WTC11 (cell line): Measurements from ENCODE around the gene CHST13. TPM values are rescaled to one million over a fixed set of nuclear protein-coding genes. Genes with fewer than 3 reads are reported as not detected.

Source experiments
- ATAC-seq: fragments of 200-7000 bp; cut with Tn5 transposase; 2 replicates; pipeline ENCODE4 v1.10.0; 2021; ENCODE audit warnings: mild to moderate bottlenecking, moderate library complexity
- CTCF ChIA-PET: fragments of 300-600 bp; sonication (Branson Sonifier 250); formaldehyde crosslinking; loops from one replicate; lab custom pipeline; 2021; ENCODE audit warnings: antibody characterized with exemption; lab: Charles Lee
- POLR2A ChIA-PET: fragments of 350-600 bp; sonication (Branson Sonifier 250); formaldehyde crosslinking; loops from one replicate; lab custom pipeline; 2021; ENCODE audit warnings: antibody characterized with exemption; lab: Charles Lee
- DNase-seq: peaks from one replicate; pipeline ENCODE4 v3.0.0; 2021; ENCODE audit warnings: low spot score
- H3K27ac Mint-ChIP-seq: 2 replicates; pipeline ENCODE4 v1.8.0; 2021; ENCODE audit warnings: mixed read lengths
- H3K27me3 Mint-ChIP-seq: 2 replicates; pipeline ENCODE4 v1.8.0; 2021; ENCODE audit warnings: low read depth, mild to moderate bottlenecking, moderate library complexity, mixed read lengths
- H3K36me3 Mint-ChIP-seq: 2 replicates; pipeline ENCODE4 v1.8.0; 2021; ENCODE audit warnings: mixed read lengths
- H3K4me1 Mint-ChIP-seq: 2 replicates; pipeline ENCODE4 v1.8.0; 2022; ENCODE audit warnings: mixed read lengths
- H3K4me3 Mint-ChIP-seq: 2 replicates; pipeline ENCODE4 v1.8.0; 2021; ENCODE audit warnings: mild to moderate bottlenecking, moderate library complexity, mixed read lengths
- H3K9me3 Mint-ChIP-seq: 2 replicates; pipeline ENCODE4 v1.8.0; 2021; ENCODE audit warnings: mixed read lengths
- CREM ChIP-seq: sonication (generic); formaldehyde crosslinking; IDR thresholded peaks from 2 replicates; pipeline ENCODE4 v1.8.1; 2022; ENCODE audit warnings: mild to moderate bottlenecking, missing genetic modification reagents, moderate library complexity
- E2F1 ChIP-seq: sonication (generic); formaldehyde crosslinking; IDR thresholded peaks from 2 replicates; pipeline ENCODE4 v1.8.0; 2022; ENCODE audit warnings: mild to moderate bottlenecking, missing genetic modification reagents
- ESRRA ChIP-seq: sonication (generic); formaldehyde crosslinking; IDR thresholded peaks from 2 replicates; pipeline ENCODE4 v1.8.1; 2022; ENCODE audit warnings: mild to moderate bottlenecking, missing genetic modification reagents, borderline replicate concordance
- GABPB1 ChIP-seq: sonication (generic); formaldehyde crosslinking; IDR thresholded peaks from 2 replicates; pipeline ENCODE4 v1.8.1; 2023; ENCODE audit warnings: mild to moderate bottlenecking, missing genetic modification reagents
- GTF2I ChIP-seq: fragments of 250-450 bp; sonication (Bioruptor Pico); conservative IDR thresholded peaks from 2 replicates; pipeline ENCODE4 v1.4.0; 2021; ENCODE audit warnings: mild to moderate bottlenecking
- NFE2L1 ChIP-seq: sonication (generic); formaldehyde crosslinking; IDR thresholded peaks from 2 replicates; pipeline ENCODE4 v1.8.1; 2023; ENCODE audit warnings: missing genetic modification reagents
- NR1H2 ChIP-seq: sonication (generic); formaldehyde crosslinking; IDR thresholded peaks from 2 replicates; pipeline ENCODE4 v1.9.0; 2021; ENCODE audit warnings: mild to moderate bottlenecking, moderate library complexity, missing genetic modification reagents
- OVOL2 ChIP-seq: fragments of 250-450 bp; sonication (Bioruptor Pico); IDR thresholded peaks from 2 replicates; pipeline ENCODE4 v1.9.0; 2021; ENCODE audit warnings: mild to moderate bottlenecking, borderline replicate concordance
- RORB ChIP-seq: fragments of 250-450 bp; sonication (Bioruptor Pico); IDR thresholded peaks from 2 replicates; pipeline ENCODE4 v1.9.0; 2021; ENCODE audit warnings: mild to moderate bottlenecking
- SMAD4 ChIP-seq: sonication (generic); formaldehyde crosslinking; IDR thresholded peaks from 2 replicates; pipeline ENCODE4 v1.8.0; 2022; ENCODE audit warnings: mild to moderate bottlenecking, missing genetic modification reagents
- TEAD1 ChIP-seq: sonication (generic); formaldehyde crosslinking; IDR thresholded peaks from 2 replicates; pipeline ENCODE4 v1.8.0; 2022; ENCODE audit warnings: mild to moderate bottlenecking, missing genetic modification reagents
- ZNF232 ChIP-seq: sonication (generic); formaldehyde crosslinking; IDR thresholded peaks from 2 replicates; pipeline ENCODE4 v1.8.0; 2022; ENCODE audit warnings: mild to moderate bottlenecking, missing genetic modification reagents
- ZNF263 ChIP-seq: sonication (generic); formaldehyde crosslinking; IDR thresholded peaks from 2 replicates; pipeline ENCODE4 v1.8.1; 2022; ENCODE audit warnings: low read depth, mild to moderate bottlenecking, moderate library complexity, missing genetic modification reagents
- total RNA-seq: library from RNA; stranded (reverse); gene quantifications from 3 replicates; pipeline ENCODE4 v1.2.3, GENCODE V29; 2021
- TF ChIP-seq, protein P1 (sequence below): sonication (generic); formaldehyde crosslinking; IDR thresholded peaks from 2 replicates; pipeline ENCODE4 v1.8.0; 2022; ENCODE audit warnings: mild to moderate bottlenecking, missing genetic modification reagents
- TF ChIP-seq, protein P2 (sequence below): sonication (generic); formaldehyde crosslinking; IDR thresholded peaks from 2 replicates; pipeline ENCODE4 v1.8.1; 2022; ENCODE audit warnings: low read depth, mild to moderate bottlenecking, moderate library complexity, missing genetic modification reagents, borderline replicate concordance
- TF ChIP-seq, protein P3 (sequence below): sonication (generic); formaldehyde crosslinking; IDR thresholded peaks from 2 replicates; pipeline ENCODE4 v1.8.1; 2023; ENCODE audit warnings: mild to moderate bottlenecking, missing genetic modification reagents, moderate library complexity
- TF ChIP-seq, protein P4 (sequence below): sonication (generic); formaldehyde crosslinking; IDR thresholded peaks from 2 replicates; pipeline ENCODE4 v1.8.0; 2022; ENCODE audit warnings: missing genetic modification reagents

The CHST13 gene
- total RNA-seq, 1 experiment from 2014 or later, result 4.1 TPM

GRCh38 chr3:126556637-126557414 is 32.9 kb downstream of the CHST13 start (continued):
- TF ChIP-seq RORB (CRISPR knock-in tag) (no peak), CREM (CRISPR knock-in tag) (no peak), E2F1 (no peak), NFE2L1 (no peak), NR1H2 (CRISPR knock-in tag) (no peak), OVOL2 (no peak), TEAD1 (CRISPR knock-in tag) (no peak), SMAD4 (CRISPR knock-in tag) (no peak), ZNF263 (no peak)
- TF ChIP-seq, protein P1, sequence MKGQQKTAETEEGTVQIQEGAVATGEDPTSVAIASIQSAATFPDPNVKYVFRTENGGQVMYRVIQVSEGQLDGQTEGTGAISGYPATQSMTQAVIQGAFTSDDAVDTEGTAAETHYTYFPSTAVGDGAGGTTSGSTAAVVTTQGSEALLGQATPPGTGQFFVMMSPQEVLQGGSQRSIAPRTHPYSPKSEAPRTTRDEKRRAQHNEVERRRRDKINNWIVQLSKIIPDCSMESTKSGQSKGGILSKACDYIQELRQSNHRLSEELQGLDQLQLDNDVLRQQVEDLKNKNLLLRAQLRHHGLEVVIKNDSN (CRISPR knock-in tag), result no peak
- TF ChIP-seq, protein P2, sequence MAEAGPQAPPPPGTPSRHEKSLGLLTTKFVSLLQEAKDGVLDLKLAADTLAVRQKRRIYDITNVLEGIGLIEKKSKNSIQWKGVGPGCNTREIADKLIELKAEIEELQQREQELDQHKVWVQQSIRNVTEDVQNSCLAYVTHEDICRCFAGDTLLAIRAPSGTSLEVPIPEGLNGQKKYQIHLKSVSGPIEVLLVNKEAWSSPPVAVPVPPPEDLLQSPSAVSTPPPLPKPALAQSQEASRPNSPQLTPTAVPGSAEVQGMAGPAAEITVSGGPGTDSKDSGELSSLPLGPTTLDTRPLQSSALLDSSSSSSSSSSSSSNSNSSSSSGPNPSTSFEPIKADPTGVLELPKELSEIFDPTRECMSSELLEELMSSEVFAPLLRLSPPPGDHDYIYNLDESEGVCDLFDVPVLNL, result no peak

GRCh38 chr3:126557415-126557745 is 33.4 kb downstream of the CHST13 start:
- TF ChIP-seq GABPB1 (CRISPR knock-in tag) (no peak), SMAD4 (CRISPR knock-in tag) (no peak), NFE2L1 (no peak), GTF2I (CRISPR knock-in tag) (no peak), OVOL2 (no peak)
- TF ChIP-seq, protein P3, sequence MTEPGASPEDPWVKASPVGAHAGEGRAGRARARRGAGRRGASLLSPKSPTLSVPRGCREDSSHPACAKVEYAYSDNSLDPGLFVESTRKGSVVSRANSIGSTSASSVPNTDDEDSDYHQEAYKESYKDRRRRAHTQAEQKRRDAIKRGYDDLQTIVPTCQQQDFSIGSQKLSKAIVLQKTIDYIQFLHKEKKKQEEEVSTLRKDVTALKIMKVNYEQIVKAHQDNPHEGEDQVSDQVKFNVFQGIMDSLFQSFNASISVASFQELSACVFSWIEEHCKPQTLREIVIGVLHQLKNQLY (CRISPR knock-in tag), result no peak
- H3K27me3 Mint-ChIP-seq, result no peaks in the 10 kb centered on the region; the same call in 1 of the 2 replicates
- ATAC-seq (no peak), DNase-seq (no peak)
- H3K4me1 Mint-ChIP-seq, result peaks cover 4% of the 10 kb centered on the region; the same call in 1 of the 2 replicates
- H3K9me3 Mint-ChIP-seq, result peaks cover 6% of the 10 kb centered on the region; the same call in 1 of the 2 replicates
- ChIA-PET CTCF (no interaction called here), POLR2A (no interaction called here)
- H3K36me3 Mint-ChIP-seq, result no peaks in the 10 kb centered on the region
- no peak overlapping the region for H3K27ac Mint-ChIP-seq
- no peak overlapping the region for H3K4me3 Mint-ChIP-seq

GRCh38 chr3:126557761-126558160 is 33.8 kb downstream of the CHST13 start:
- POLR2A ChIA-PET, result no interaction called here
- Mint-ChIP-seq H3K27me3 (no peaks in the 10 kb centered on the region; the same call in 1 of the 2 replicates), H3K36me3 (no peaks in the 10 kb centered on the region), H3K9me3 (peaks cover 9% of the 10 kb centered on the region), H3K4me1 (peaks cover 4% of the 10 kb centered on the region; the same call in 1 of the 2 replicates), H3K27ac (no peak overlapping the region), H3K4me3 (no peak overlapping the region)
- DNase-seq (no peak), ATAC-seq (0 out of 2 replicates have a peak, but pooled peaks have one; percentile 20)
- CTCF ChIA-PET, result no interaction called here
- TF ChIP-seq, protein P4, sequence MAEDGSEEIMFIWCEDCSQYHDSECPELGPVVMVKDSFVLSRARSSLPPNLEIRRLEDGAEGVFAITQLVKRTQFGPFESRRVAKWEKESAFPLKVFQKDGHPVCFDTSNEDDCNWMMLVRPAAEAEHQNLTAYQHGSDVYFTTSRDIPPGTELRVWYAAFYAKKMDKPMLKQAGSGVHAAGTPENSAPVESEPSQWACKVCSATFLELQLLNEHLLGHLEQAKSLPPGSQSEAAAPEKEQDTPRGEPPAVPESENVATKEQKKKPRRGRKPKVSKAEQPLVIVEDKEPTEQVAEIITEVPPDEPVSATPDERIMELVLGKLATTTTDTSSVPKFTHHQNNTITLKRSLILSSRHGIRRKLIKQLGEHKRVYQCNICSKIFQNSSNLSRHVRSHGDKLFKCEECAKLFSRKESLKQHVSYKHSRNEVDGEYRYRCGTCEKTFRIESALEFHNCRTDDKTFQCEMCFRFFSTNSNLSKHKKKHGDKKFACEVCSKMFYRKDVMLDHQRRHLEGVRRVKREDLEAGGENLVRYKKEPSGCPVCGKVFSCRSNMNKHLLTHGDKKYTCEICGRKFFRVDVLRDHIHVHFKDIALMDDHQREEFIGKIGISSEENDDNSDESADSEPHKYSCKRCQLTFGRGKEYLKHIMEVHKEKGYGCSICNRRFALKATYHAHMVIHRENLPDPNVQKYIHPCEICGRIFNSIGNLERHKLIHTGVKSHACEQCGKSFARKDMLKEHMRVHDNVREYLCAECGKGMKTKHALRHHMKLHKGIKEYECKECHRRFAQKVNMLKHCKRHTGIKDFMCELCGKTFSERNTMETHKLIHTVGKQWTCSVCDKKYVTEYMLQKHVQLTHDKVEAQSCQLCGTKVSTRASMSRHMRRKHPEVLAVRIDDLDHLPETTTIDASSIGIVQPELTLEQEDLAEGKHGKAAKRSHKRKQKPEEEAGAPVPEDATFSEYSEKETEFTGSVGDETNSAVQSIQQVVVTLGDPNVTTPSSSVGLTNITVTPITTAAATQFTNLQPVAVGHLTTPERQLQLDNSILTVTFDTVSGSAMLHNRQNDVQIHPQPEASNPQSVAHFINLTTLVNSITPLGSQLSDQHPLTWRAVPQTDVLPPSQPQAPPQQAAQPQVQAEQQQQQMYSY (CRISPR knock-in tag), result no peak
- TF ChIP-seq OVOL2 (no peak), ZNF263 (no peak), ESRRA (CRISPR knock-in tag) (no peak), ZNF232 (no peak)
